H1 (cell line): ENCODE results near the gene SPACDR. TPM values are rescaled to one million over a fixed set of nuclear protein-coding genes. Genes with fewer than 3 reads are reported as not detected.

Experiments used
- SAP30 ChIP-seq: fragments of 300-600 bp; sonication (generic); IDR thresholded peaks from 2 replicates; pipeline ENCODE4 v1.7.1; 2012; ENCODE audit warnings: low read length, moderate library complexity, mild to moderate bottlenecking, inconsistent platforms; ENCODE audit not compliant: insufficient read depth, insufficient replicate concordance
- SIX5 ChIP-seq: IDR thresholded peaks from 2 replicates; pipeline ENCODE4 v1.6.1; 2011; ENCODE audit warnings: mild to moderate bottlenecking, low read depth, low read length
- polyA plus RNA-seq, 7 experiments: library from polyadenylated mRNA; depleted of rRNA in 3 of 7; stranded (reverse) in 5 of 7; unstranded in 2 of 7; fragments of >200 nt in 5 of 7; fragments of 200-250 nt in 2 of 7; gene quantifications; 1 replicate in 5 of 7; 2 replicates in 1 of 7; 4 replicates in 1 of 7; pipeline versions ENCODE4 v1.2.1 to v1.2.3, GENCODE V29; 2011 to 2013; ENCODE audit warnings: missing spikeins in 2 of 7, mixed read lengths in 2 of 7
- total RNA-seq: library from RNA; stranded (reverse); fragmentation: NEBNext Ultra II Directional; extraction: Animal tissue kit (Norgen Biotek cat#: 25700); gene quantifications from 2 replicates; pipeline ENCODE4 v1.2.1, GENCODE V29; 2021

Gene SPACDR
- total and polyA plus RNA-seq, 2 of the 8 experiments (the other 6 are each of a cell fraction or from before 2014, with no cell fraction given) = 0.26 TPM; not detected in 1

GRCh38 chr7:100446040-100446439, 18.0 kb downstream of the SPACDR start (continued):
- TF ChIP-seq SIX5 (no peak), SAP30 (no peak)
